ENCODE results near the gene NACC2.

The NACC2 gene

DNA sequence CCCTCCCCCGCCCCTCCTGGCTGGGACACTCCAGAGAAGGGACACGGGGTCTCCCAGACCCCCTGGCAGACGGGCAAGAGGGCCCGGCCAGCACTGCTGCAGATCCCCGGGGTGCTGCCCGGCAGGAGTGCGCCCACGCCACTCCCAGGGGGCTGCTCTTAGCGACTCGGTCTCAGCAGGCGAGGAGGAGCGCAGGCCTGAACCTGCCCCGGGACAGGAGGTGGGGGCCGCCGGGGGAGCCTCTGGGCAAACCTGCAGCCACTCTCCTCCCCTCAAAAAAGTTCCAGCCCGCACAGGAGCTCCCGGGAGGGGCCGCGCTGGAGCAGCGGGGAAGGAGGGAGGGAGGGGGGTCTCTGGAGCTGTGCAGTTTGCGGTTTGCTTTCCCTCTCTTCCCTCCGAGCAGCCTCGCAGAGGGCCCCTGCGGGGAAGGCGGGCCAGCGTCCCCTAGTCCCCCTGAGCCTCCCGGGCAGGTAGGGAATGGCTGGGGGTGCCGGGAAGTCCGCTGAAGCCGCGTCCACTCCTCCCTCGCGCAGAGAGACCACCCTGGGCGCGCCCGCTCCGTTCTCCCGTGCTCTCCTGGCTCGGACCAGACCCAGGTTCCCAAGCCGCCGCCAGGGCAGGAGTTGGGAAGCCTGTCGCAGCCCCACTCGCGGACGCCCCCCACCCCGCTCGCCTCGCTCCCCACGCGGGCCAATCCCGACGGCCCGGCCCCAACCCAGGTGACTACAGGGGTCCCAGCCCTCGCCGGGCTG is 44.2 kb downstream of the NACC2 start:
- H3K4me3 Mint-ChIP-seq, result peak overlapping the region; percentile 20
- H3K4me1 Mint-ChIP-seq, result peaks cover 20% of the 10 kb centered on the region
- no peaks in the 10 kb centered on the region for H3K27me3 Mint-ChIP-seq
- no peak for ATAC-seq (replicated peaks; ENCODE audit: extremely low read depth, poor library complexity, severe bottlenecking)
- peaks cover 8% of the 10 kb centered on the region for H3K36me3 Mint-ChIP-seq (ENCODE audit: insufficient read depth)
- no peak for DNase-seq (ENCODE audit: low spot score in 2 of 2)
- H3K9me3 Mint-ChIP-seq, result no peaks in the 10 kb centered on the region
- H3K27ac Mint-ChIP-seq (ENCODE audit: low read depth), result no peak overlapping the region

DNA sequence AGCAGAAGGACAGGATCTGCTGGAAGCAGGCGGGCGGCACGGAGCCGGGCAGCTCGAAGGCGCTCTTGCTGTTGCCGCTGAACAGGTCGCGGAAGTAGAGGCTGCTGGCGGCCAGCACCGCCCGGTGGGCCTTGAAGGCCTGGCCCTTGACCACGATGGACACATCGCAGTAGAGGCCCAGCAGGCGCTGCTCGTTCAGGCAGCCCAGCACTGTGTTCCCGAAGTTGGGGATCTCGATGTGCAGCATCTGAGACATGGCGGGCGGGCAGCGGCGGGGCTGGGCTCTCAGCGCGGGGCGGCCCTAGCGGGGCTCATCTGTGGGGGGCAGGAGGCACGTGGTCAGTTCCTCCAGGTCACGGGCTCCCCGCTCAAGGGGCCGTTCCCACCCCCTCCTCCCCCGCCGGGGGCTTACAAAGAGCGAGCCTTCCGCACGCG is 44.8 kb downstream of the NACC2 start:
- peaks cover 15% of the 10 kb centered on the region for H3K4me1 Mint-ChIP-seq

DNA sequence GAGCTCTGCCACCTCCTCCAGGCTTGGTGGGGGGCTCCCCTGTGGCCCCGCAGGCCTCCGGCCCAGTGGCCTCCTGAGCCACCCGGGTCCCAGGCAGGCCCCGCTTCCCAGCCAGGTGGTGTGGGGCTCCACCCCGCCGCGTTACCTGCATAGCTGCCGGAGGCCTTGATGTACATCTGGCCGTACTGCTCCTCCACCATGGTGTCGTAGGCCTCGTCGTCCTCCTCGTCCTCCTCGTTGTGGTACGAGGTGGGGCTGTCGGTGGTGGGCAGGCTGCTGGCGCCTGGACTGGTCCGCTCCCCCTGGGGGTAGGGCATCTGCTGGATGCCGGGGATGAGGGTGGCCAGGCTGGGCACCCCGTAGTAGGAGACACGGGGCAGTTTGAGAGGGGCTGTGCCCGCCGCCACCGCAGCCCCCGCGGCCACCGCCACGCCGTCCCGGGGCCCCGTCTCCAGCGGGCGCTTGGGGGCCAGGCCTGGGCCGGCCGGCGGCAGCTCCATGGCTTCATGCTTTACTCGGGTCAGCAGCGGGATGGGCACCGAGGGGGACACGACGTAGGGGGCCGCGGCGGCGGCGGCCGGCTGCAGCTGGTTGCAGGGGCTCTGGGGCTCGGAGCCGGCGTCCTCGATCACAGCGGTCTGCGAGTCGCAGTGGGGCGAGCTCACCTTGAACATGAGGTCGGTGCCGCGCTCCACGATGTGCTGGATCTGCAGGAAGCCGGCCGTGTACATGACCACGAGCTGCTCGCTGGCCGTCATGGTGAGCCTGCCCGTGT is 45.4 kb downstream of the NACC2 start:
- DNase-seq (ENCODE audit: low spot score in 2 of 2), result no peak
- Mint-ChIP-seq H3K27me3 (no peaks in the 10 kb centered on the region), H3K36me3 (ENCODE audit: insufficient read depth) (peaks cover 8% of the 10 kb centered on the region), H3K9me3 (no peaks in the 10 kb centered on the region), H3K4me3 (no peak overlapping the region), H3K27ac (ENCODE audit: low read depth) (no peak overlapping the region), H3K4me1 (peaks cover 15% of the 10 kb centered on the region)
- no peak for ATAC-seq (replicated peaks; ENCODE audit: extremely low read depth, poor library complexity, severe bottlenecking)

More for the DNA sequence above, 44.8 kb downstream of the NACC2 start:
- no peak for DNase-seq (ENCODE audit: low spot score in 2 of 2)
- H3K9me3 Mint-ChIP-seq, result no peaks in the 10 kb centered on the region
- no peak overlapping the region for H3K4me3 Mint-ChIP-seq
- ATAC-seq (replicated peaks; ENCODE audit: extremely low read depth, poor library complexity, severe bottlenecking), result no peak
- peaks cover 8% of the 10 kb centered on the region for H3K36me3 Mint-ChIP-seq (ENCODE audit: insufficient read depth)
- no peak overlapping the region for H3K27ac Mint-ChIP-seq (ENCODE audit: low read depth)
- H3K27me3 Mint-ChIP-seq, result no peaks in the 10 kb centered on the region

DNA sequence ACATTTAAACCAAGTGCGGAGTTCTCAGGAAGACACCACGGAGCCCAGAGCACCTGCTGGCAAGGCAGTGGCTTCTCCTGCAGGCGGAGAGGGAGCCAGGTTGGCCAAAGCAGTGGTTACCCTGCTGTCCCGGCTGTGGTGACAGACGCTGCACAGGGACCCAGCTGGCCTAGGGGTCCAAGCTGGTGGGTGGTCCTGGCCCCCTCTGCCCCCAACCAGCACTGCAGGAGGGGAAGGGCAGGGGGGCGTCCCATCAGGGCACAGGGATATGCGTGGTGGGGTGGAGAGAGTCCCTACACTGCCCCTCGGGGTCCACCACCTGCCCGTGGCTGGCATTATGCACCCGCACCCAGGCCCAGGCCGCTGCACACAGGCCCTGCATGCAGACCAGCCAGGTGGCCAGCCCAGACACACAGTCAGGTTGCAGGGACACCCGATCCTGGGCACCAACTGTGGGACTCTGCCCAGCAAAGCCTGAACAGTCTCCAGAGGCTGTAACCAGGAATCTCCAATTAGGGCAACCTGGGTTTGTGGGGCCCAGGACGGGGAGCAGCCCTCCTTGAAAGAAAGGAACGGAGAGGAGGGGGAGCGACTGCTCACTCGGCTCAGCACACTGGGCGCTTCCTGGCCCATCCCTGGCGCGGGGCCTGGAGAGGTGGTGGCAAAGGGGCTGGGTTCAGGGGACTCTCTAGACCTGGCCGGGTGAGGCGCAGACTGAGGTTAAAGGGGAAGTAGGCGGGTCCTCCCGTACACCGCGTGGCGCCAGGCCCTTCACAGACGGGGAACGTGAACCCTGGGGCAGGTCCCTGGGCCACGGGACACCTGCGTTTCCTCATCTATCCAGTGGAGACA is 46.3 kb downstream of the NACC2 start:
- Mint-ChIP-seq H3K27me3 (no peaks in the 10 kb centered on the region), H3K4me1 (peaks cover 15% of the 10 kb centered on the region), H3K9me3 (no peaks in the 10 kb centered on the region), H3K36me3 (ENCODE audit: insufficient read depth) (peaks cover 8% of the 10 kb centered on the region), H3K27ac (ENCODE audit: low read depth) (no peak overlapping the region), H3K4me3 (no peak overlapping the region)
- DNase-seq (ENCODE audit: low spot score in 2 of 2), result no peak
- ATAC-seq (replicated peaks; ENCODE audit: extremely low read depth, poor library complexity, severe bottlenecking), result no peak

DNA sequence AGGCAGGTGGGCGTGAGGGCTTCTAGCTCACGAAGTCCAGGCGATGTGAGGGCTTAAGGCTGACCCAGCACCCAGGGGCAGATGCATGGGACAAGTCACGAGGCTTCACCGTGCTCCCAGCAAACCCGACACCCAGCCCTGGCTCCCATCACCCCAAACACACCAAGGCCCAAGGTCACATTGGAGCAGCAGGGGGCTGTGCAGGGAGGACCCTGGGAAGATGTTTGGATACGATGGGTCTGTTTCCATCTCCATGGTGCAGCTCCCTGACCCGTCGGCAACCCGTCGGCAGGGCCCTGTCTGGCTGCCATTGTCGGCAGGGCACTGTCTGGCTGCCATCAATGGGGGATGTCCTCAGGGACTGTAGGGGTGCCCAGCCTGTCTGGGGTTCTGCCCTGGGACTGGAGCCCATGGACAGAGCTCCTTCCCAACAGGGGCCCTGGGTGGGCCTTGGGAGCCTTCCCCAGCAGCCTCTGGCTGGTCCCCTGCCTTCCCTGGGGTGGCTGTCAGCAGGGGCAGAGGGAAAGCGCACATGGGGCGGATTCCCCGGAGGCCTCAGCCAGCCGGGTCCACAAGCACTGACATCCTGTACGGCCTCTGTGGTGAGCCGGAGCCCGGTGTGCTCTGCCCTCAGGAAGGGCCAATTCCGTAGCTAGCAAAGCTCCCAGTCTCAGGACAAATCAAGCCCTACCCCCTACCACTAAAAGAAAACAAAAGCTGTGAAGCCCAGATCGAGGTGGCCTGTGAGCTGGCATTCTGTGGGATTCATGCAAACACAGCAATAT is 47.1 kb downstream of the NACC2 start:
- Mint-ChIP-seq H3K4me1 (peaks cover 7% of the 10 kb centered on the region), H3K27ac (ENCODE audit: low read depth) (no peak overlapping the region)

DNA sequence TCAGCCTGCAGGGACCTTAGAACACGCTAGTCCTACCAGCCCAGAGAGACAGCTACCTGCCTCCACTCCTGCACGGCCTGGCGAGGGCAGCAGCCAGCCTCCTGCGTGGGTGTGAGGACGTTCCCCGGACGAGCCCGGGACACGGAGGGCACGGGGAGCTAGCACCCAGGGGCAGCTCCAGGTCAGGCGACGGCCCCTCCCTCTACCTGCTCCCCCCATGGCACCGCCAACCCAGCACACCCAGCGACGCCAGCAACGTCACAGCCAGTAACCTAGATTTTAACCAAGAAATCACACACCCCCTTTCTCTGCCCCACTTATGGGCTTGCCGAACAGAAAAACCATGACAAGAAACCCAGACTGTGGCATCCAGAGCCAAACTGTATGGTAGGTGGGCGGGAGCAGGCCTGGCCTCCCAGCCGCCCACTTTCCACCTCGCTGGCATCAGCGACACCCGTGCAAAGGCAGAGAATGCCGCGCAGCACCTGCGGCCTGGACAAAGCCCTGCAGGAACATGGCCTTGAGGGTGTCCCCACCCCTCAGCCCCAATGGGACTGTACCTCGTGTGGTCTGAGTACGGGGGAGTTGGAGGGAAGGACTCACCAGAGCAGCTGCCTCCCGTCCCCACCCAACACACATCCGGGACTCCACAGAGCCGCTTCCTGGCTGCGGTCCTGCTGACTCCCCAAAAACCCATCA is 47.9 kb downstream of the NACC2 start:
- no peaks in the 10 kb centered on the region for H3K9me3 Mint-ChIP-seq
- H3K27ac Mint-ChIP-seq (ENCODE audit: low read depth), result no peak overlapping the region
- H3K4me1 Mint-ChIP-seq, result peaks cover 4% of the 10 kb centered on the region
- H3K4me3 Mint-ChIP-seq, result no peak overlapping the region
- no peak for DNase-seq (ENCODE audit: low spot score in 2 of 2)
- no peak for ATAC-seq (replicated peaks; ENCODE audit: extremely low read depth, poor library complexity, severe bottlenecking)
- H3K36me3 Mint-ChIP-seq (ENCODE audit: insufficient read depth), result peaks cover 8% of the 10 kb centered on the region
- H3K27me3 Mint-ChIP-seq, result no peaks in the 10 kb centered on the region

More for the DNA sequence above, 47.1 kb downstream of the NACC2 start:
- Mint-ChIP-seq H3K36me3 (ENCODE audit: insufficient read depth) (peaks cover 8% of the 10 kb centered on the region), H3K4me3 (no peak overlapping the region), H3K9me3 (no peaks in the 10 kb centered on the region), H3K27me3 (no peaks in the 10 kb centered on the region)
- no peak for DNase-seq (ENCODE audit: low spot score in 2 of 2)
- ATAC-seq (replicated peaks; ENCODE audit: extremely low read depth, poor library complexity, severe bottlenecking), result no peak

DNA sequence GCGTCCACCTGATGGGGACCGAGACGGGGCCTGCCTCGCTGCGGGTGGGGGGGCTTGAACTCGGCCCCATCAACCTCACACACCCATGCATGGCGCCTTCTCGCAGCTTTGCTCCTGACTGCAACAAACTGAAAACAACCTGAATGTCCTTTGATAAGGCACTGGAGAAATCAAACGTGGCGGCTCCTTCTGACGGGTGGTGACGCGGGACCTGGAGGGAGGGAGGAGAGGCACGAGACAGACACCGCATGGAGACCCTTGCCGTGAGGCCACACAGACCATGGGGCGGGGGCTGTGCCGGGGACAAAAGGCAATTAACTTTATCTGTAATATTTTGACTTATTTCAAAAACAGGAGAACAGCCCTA is 48.6 kb downstream of the NACC2 start:
- no peaks in the 10 kb centered on the region for H3K9me3 Mint-ChIP-seq
- H3K27ac Mint-ChIP-seq (ENCODE audit: low read depth), result no peak overlapping the region

DNA sequence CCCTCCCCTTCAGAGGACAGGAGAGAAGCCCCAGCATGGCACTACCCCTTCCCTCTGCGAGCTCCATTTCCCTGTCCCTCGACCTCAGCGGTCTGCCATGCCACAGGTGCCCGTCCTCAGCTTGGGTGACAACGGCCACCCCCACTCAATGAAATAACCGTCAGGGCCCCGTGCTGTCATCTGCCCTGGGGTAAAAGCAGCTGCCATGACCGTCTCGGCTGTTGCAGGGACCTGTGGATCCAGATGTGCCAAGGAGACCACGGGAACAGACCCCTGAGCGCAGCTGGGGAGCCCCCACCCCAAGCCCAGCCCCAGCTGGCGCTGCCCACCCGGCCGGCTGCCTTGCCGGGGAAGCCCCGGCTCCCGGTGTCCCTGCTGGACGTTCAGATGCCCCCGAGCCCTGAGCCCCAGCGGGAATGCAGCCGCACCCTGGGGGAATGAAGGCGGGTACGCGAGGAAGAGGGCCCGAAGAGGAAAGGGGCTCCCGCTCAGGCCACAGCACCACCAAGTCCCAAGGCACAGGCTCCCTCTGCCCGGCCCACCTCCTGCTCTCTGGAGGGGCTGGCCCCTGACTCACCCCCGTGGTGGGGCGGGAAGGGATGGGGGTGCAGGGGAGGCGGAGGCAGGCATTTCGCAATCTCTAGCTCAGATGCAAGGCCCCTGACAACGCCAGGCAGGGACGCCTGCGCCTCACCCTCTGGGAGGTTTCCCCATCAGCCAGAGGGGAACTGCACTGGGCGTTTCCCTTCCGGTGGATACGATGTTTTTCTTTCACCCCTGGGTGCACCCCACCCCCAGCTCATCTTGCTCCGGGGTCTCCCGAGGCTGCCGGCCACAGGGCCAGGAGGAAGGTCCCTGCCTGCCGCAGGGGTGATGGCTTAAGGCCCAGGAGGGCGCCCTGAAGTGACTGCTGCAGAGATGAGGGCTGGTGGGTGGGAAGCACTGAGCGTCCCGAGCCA is 49.2 kb downstream of the NACC2 start:
- Mint-ChIP-seq H3K27me3 (no peaks in the 10 kb centered on the region), H3K27ac (ENCODE audit: low read depth) (no peak overlapping the region), H3K36me3 (ENCODE audit: insufficient read depth) (peaks cover 7% of the 10 kb centered on the region), H3K9me3 (no peaks in the 10 kb centered on the region), H3K4me1 (no peaks in the 10 kb centered on the region), H3K4me3 (no peak overlapping the region)
- DNase-seq (ENCODE audit: low spot score in 2 of 2), result no peak
- no peak for ATAC-seq (replicated peaks; ENCODE audit: extremely low read depth, poor library complexity, severe bottlenecking)

More for the DNA sequence above, 48.6 kb downstream of the NACC2 start:
- no peak overlapping the region for H3K4me3 Mint-ChIP-seq
- no peaks in the 10 kb centered on the region for H3K4me1 Mint-ChIP-seq
- no peak for ATAC-seq (replicated peaks; ENCODE audit: extremely low read depth, poor library complexity, severe bottlenecking)
- no peak for DNase-seq (ENCODE audit: low spot score in 2 of 2)
- H3K36me3 Mint-ChIP-seq (ENCODE audit: insufficient read depth), result peaks cover 8% of the 10 kb centered on the region
- no peaks in the 10 kb centered on the region for H3K27me3 Mint-ChIP-seq

DNA sequence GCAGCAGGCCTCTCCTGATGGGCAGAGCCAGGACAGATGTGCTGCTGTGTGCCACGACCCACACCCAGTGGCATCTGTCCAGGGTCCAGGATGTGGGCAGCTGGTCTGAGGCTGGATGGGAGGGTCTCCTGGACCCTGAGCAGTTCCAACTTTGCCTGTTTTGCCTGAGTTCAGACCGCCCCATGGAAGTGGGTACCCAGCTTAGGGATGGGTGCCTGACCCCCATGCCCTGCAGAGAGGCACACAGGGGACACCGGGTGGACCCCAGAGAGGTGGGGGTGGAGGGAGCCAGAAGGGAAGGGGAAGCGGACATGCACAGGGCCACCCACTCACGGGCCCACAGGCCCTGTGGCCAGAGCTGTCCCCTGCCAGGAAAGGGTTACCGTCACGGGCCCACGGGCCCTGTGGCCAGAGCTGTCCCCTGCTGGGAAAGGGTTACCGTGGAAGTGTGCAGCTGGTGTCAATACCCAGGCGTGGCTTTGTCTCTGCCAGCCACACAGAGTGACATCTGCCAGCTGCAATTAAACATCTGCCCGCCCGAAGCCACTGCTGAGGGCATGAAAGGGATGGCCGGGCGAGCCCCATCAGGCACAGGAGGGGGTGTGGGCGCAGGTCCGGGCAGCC is 50.0 kb downstream of the NACC2 start:
- no peaks in the 10 kb centered on the region for H3K27me3 Mint-ChIP-seq
- DNase-seq (ENCODE audit: low spot score in 2 of 2) (no peak), ATAC-seq (replicated peaks; ENCODE audit: extremely low read depth, poor library complexity, severe bottlenecking) (no peak)
- no peaks in the 10 kb centered on the region for H3K4me1 Mint-ChIP-seq
- H3K36me3 Mint-ChIP-seq (ENCODE audit: insufficient read depth), result peaks cover 5% of the 10 kb centered on the region
- no peak overlapping the region for H3K27ac Mint-ChIP-seq (ENCODE audit: low read depth)
- H3K9me3 Mint-ChIP-seq, result no peaks in the 10 kb centered on the region
- H3K4me3 Mint-ChIP-seq, result no peak overlapping the region

DNA sequence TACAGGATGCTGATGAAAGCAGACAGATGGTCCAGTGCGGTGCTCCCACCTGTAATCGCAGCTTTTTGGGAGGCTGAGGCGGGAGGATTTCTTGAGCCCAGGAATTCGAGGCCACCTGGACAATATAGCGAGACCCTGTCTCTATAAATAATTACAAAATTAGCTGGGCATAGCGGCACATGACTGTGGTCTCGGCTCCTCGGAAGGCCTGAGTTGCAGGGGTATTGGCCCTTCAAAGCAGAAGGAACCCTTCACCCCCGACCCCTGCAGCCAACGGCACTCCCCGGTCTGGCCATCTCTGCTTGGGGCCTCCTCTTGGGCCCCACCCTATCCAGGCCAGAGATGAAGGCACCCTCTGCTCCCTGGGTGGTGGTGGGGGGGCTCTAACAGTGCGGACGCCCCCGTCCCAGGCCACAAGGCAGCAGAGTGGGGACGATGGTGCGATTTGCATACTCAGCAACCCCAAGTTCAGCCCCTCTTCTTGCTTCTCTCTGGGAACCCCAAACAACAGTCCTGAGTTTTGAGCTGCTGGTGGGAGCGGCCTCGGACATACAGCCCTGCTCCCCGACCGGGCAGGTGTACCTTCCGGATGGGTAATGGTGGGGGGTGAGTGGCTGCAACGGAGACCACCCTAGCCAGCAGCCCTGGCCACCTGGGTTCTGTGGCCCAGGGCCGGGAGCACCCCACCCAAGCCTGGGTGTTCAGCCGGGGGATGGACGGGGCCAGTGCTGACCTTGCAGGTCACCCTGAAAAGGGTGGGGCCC is 50.7 kb downstream of the NACC2 start:
- H3K4me1 Mint-ChIP-seq, result no peaks in the 10 kb centered on the region
- H3K36me3 Mint-ChIP-seq (ENCODE audit: insufficient read depth), result peaks cover 5% of the 10 kb centered on the region
- DNase-seq (ENCODE audit: low spot score in 2 of 2), result no peak
- H3K9me3 Mint-ChIP-seq, result peaks cover 4% of the 10 kb centered on the region
- no peak overlapping the region for H3K4me3 Mint-ChIP-seq
- H3K27me3 Mint-ChIP-seq, result no peaks in the 10 kb centered on the region
- no peak overlapping the region for H3K27ac Mint-ChIP-seq (ENCODE audit: low read depth)
- ATAC-seq (replicated peaks; ENCODE audit: extremely low read depth, poor library complexity, severe bottlenecking), result no peak

Data from central memory CD8-positive, alpha-beta T cell (primary cell).